Inflammatory macrophage treated with lipopolysaccharide for 4 hours (primary cell): ENCODE measurements around the gene MFSD2A.
A peak's percentile ranks its signal among the peaks of the same experiment; 100 is the strongest.
"Not testable (repeated sequence)": the region's sequence is repeated elsewhere in the genome, so short reads cannot be mapped to it uniquely, and the experiment has no call there.

ENCODE experiments used
- DNase-seq: peaks from one replicate; pipeline ENCODE4 v3.0.0-alpha.2; 2020

Gene MFSD2A

GRCh38 chr1:40007481-40008034 lies 52.6 kb downstream of the MFSD2A start:
- DNase-seq, result not testable (repeated sequence)

- no peak for DNase-seq
Measured at GRCh38 chr1:40011198-40011597, 56.3 kb downstream of the MFSD2A start.

- DNase-seq, result peak; percentile 36
Measured at GRCh38 chr1:40014253-40014706, 59.3 kb downstream of the MFSD2A start.

- DNase-seq, result no peak
Measured at GRCh38 chr1:40014812-40015594, 60.1 kb downstream of the MFSD2A start.

GRCh38 chr1:40017951-40018575 lies 63.1 kb downstream of the MFSD2A start:
- no peak for DNase-seq
